Caco-2 (cell line): Measurements from ENCODE around the gene CFAP58. TPM values are rescaled to one million over a fixed set of nuclear protein-coding genes. Genes with fewer than 3 reads are reported as not detected.

ENCODE experiments used
- BruUV-seq: library from RNA; stranded (reverse); fragments of 400-500 nt; replicated peaks from 2 replicates; lab custom pipeline; 2021; lab: Mats Ljungman, UMichigan
- CTCF ChIA-PET: fragments of 300-600 bp; sonication (Branson Sonifier 250); formaldehyde crosslinking; loops from one replicate; lab custom pipeline; 2022; ENCODE audit warnings: antibody characterized with exemption; lab: Charles Lee
- POLR2A ChIA-PET: fragments of 300-600 bp; sonication (Branson Sonifier 250); formaldehyde crosslinking; loops from one replicate; lab custom pipeline; 2022; ENCODE audit warnings: antibody characterized with exemption; lab: Charles Lee
- DNase-seq, 2 experiments: peaks; one replicate each; pipeline versions ENCODE4 v3.0.0 to v3.0.0-alpha.2; 2020 to 2022
- H3K27me3 ChIP-seq: replicated peaks from 2 replicates; pipeline ENCODE4 v1.6.0; 2011; ENCODE audit warnings: low read length; ENCODE audit not compliant: control insufficient read depth, insufficient read depth
- H3K36me3 ChIP-seq: 2 replicates; pipeline ENCODE4 v1.5.1; 2011; ENCODE audit warnings: low read length; ENCODE audit not compliant: control insufficient read depth, insufficient read depth
- H3K4me1 ChIP-seq: fragments of 250-450 bp; sonication (Bioruptor Pico); 2 replicates; pipeline ENCODE4 v1.5.1; 2020; ENCODE audit warnings: mild to moderate bottlenecking
- H3K4me3 ChIP-seq: 2 replicates; pipeline ENCODE4 v1.5.1; 2011; ENCODE audit warnings: low read depth, mild to moderate bottlenecking, control low read depth, low read length
- H3K9me3 ChIP-seq: fragments of 250-450 bp; sonication (Bioruptor Pico); 2 replicates; pipeline ENCODE4 v1.5.1; 2020; ENCODE audit warnings: mild to moderate bottlenecking, moderate library complexity
- H3K27ac Mint-ChIP-seq: one replicate; pipeline ENCODE4 v1.8.0; 2022; ENCODE audit warnings: mixed read lengths; ENCODE audit not compliant: unreplicated experiment
- H3K27me3 Mint-ChIP-seq: one replicate; pipeline ENCODE4 v1.8.0; 2022; ENCODE audit warnings: mixed read lengths; ENCODE audit not compliant: insufficient read depth, unreplicated experiment
- H3K36me3 Mint-ChIP-seq: one replicate; pipeline ENCODE4 v1.8.0; 2022; ENCODE audit warnings: mild to moderate bottlenecking, mixed read lengths; ENCODE audit not compliant: insufficient read depth, unreplicated experiment
- H3K4me1 Mint-ChIP-seq: one replicate; pipeline ENCODE4 v1.8.0; 2022; ENCODE audit warnings: low read depth, mixed read lengths; ENCODE audit not compliant: unreplicated experiment
- H3K4me3 Mint-ChIP-seq: one replicate; pipeline ENCODE4 v1.8.0; 2022; ENCODE audit warnings: mild to moderate bottlenecking, moderate library complexity, mixed read lengths; ENCODE audit not compliant: unreplicated experiment
- H3K9me3 Mint-ChIP-seq: one replicate; pipeline ENCODE4 v1.8.0; 2022; ENCODE audit warnings: mixed read lengths; ENCODE audit not compliant: unreplicated experiment
- intact Hi-C: fragments of 100-400 bp; cut with micrococcal nuclease; formaldehyde crosslinking; loops from one replicate; pipeline ENCODE4 v1.10.0; 2022; ENCODE audit not compliant: unreplicated experiment
- total RNA-seq: library from RNA; stranded (reverse); gene quantifications from 2 replicates; pipeline ENCODE4 v1.2.3, GENCODE V29; 2022
- TF ChIP-seq, protein P1 (sequence below), 2 experiments: fragments of 200-600 bp in 1 of 2; IDR thresholded peaks; 1 replicate in 1 of 2; 2 replicates in 1 of 2; pipeline versions ENCODE4 v1.5.1 to v1.8.0; 2011 to 2022; ENCODE audit warnings: antibody characterized with exemption in 1 of 2, control low read depth in 1 of 2, inconsistent platforms in 1 of 2, low read depth in 1 of 2, low read length in 1 of 2, mild to moderate bottlenecking in 1 of 2, moderate library complexity in 1 of 2; ENCODE audit not compliant: insufficient read depth in 1 of 2, severe bottlenecking in 1 of 2, unreplicated experiment in 1 of 2

The CFAP58 gene
- total RNA-seq, 1 experiment from 2014 or later: not detected

DNA sequence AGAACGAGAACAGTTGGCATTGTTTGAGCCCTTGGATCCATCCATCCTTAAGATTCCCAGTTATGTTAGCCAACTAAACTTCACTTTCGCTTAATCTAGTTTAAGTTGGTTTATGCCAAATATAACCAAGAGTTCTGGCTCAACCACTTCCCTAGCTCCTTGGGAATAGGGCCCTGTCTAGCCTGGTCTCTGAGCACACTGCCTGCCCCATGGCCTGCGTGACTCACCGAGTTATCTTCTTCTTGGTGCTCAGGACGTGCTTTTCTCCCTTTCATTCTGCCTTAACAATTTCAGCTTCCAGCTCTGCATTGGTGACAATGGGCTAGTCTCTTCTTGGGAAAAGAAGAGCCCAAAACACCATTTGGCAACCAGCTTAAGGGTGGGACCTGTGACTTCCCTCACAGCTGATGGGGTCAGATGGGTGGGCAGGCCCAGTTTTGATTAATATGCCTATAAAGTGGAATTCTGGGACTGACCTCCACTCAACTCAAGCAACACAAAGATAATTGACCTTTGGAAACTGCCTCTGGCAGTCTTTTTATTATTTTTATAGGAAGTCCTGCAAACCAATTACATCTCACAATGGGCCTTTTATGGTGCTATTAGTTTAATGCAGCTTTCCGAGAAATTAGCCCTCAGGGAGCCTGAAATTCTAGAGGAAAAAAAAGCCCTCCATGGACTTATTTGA is 126.4 kb downstream of the CFAP58 start:
- Mint-ChIP-seq H3K4me3 (no peak overlapping the region), H3K4me1 (no peaks in the 10 kb centered on the region), H3K27me3 (peaks cover 15% of the 10 kb centered on the region), H3K36me3 (no peaks in the 10 kb centered on the region), H3K27ac (no peak overlapping the region), H3K9me3 (no peaks in the 10 kb centered on the region)
- no peaks in the 10 kb centered on the region for H3K36me3 ChIP-seq
- no peak overlapping the region for H3K4me3 ChIP-seq
- intact Hi-C loops: no loop called here
- ChIA-PET CTCF (no interaction called here), POLR2A (no interaction called here)
- H3K27me3 ChIP-seq: no peaks in the 10 kb centered on the region
- no TSS peak for BruUV-seq
- no peaks in the 10 kb centered on the region for H3K9me3 ChIP-seq
- H3K4me1 ChIP-seq: no peaks in the 10 kb centered on the region
- TF ChIP-seq, protein P1, sequence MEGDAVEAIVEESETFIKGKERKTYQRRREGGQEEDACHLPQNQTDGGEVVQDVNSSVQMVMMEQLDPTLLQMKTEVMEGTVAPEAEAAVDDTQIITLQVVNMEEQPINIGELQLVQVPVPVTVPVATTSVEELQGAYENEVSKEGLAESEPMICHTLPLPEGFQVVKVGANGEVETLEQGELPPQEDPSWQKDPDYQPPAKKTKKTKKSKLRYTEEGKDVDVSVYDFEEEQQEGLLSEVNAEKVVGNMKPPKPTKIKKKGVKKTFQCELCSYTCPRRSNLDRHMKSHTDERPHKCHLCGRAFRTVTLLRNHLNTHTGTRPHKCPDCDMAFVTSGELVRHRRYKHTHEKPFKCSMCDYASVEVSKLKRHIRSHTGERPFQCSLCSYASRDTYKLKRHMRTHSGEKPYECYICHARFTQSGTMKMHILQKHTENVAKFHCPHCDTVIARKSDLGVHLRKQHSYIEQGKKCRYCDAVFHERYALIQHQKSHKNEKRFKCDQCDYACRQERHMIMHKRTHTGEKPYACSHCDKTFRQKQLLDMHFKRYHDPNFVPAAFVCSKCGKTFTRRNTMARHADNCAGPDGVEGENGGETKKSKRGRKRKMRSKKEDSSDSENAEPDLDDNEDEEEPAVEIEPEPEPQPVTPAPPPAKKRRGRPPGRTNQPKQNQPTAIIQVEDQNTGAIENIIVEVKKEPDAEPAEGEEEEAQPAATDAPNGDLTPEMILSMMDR (IDR thresholded peaks at IDR 0.05; ENCODE audit: insufficient read depth in 1 of 2, low read depth in 1 of 2, low read length in 1 of 2, severe bottlenecking in 1 of 2, unreplicated experiment in 1 of 2): no peak
- no peak for DNase-seq

GRCh38 chr10:104480797-104481196 is 127.2 kb downstream of the CFAP58 start:
- Histone ChIP-seq H3K4me1 (no peaks in the 10 kb centered on the region), H3K4me3 (no peak overlapping the region), H3K9me3 (no peaks in the 10 kb centered on the region), H3K27me3 (no peaks in the 10 kb centered on the region), H3K36me3 (no peaks in the 10 kb centered on the region)
- H3K27me3 Mint-ChIP-seq: peaks cover 12% of the 10 kb centered on the region
- H3K27ac Mint-ChIP-seq: no peak overlapping the region
- POLR2A ChIA-PET: no interaction called here
- H3K4me3 Mint-ChIP-seq: no peak overlapping the region
- intact Hi-C loops: no loop called here
- no peaks in the 10 kb centered on the region for H3K36me3 Mint-ChIP-seq
- CTCF ChIA-PET: no interaction called here
- TF ChIP-seq, protein P1 (IDR thresholded peaks at IDR 0.05; ENCODE audit: insufficient read depth in 1 of 2, low read depth in 1 of 2, low read length in 1 of 2, severe bottlenecking in 1 of 2, unreplicated experiment in 1 of 2): no peak
- no peaks in the 10 kb centered on the region for H3K4me1 Mint-ChIP-seq
- no TSS peak for BruUV-seq
- DNase-seq: no peak
- no peaks in the 10 kb centered on the region for H3K9me3 Mint-ChIP-seq

- no peak overlapping the region for H3K4me3 Mint-ChIP-seq
- H3K36me3 Mint-ChIP-seq: no peaks in the 10 kb centered on the region
- Histone ChIP-seq H3K4me3 (no peak overlapping the region), H3K9me3 (no peaks in the 10 kb centered on the region), H3K36me3 (no peaks in the 10 kb centered on the region), H3K4me1 (no peaks in the 10 kb centered on the region), H3K27me3 (no peaks in the 10 kb centered on the region)
- BruUV-seq: no TSS peak
- intact Hi-C loops: no loop called here
- TF ChIP-seq, protein P1 (IDR thresholded peaks at IDR 0.05; ENCODE audit: insufficient read depth in 1 of 2, low read depth in 1 of 2, low read length in 1 of 2, severe bottlenecking in 1 of 2, unreplicated experiment in 1 of 2): no peak
- H3K27me3 Mint-ChIP-seq: peaks cover 18% of the 10 kb centered on the region
- no peak for DNase-seq
- ChIA-PET POLR2A (no interaction called here), CTCF (no interaction called here)
- H3K4me1 Mint-ChIP-seq: no peaks in the 10 kb centered on the region
- no peak overlapping the region for H3K27ac Mint-ChIP-seq
- H3K9me3 Mint-ChIP-seq: no peaks in the 10 kb centered on the region
Observed at GRCh38 chr10:104483582-104483981, 129.9 kb downstream of the CFAP58 start.
